Omental fat pad (tissue), 4 donors: ENCODE results near the gene PPP2R5D. TPM values are rescaled to one million over a fixed set of nuclear protein-coding genes. Genes with fewer than 3 reads are reported as not detected.
"Not testable (repeated sequence)": the region's sequence is repeated elsewhere in the genome, so short reads cannot be mapped to it uniquely, and the experiment has no call there.

Experiments
- ATAC-seq: fragments of 150-250 bp; one replicate; pipeline ENCODE4 v1.9.1; 2016; ENCODE audit warnings: mild to moderate bottlenecking, moderate library complexity; ENCODE audit not compliant: low FRiP score
- DNase-seq: peaks from one replicate; pipeline ENCODE4 v3.0.0-alpha.2; 2019; ENCODE audit warnings: low spot score
- CTCF ChIP-seq, 3 donors: fragments of 450-650 bp; IDR thresholded peaks; one replicate each; pipeline ENCODE4 v1.5.1; 2016 to 2017; ENCODE audit warnings: antibody characterized with exemption in 3 of 3, mild to moderate bottlenecking in 3 of 3, moderate library complexity in 2 of 3
- total RNA-seq, 4 donors: library from RNA; depleted of rRNA; stranded (reverse); fragments of >200 nt; gene quantifications; one replicate each; pipeline ENCODE4 v1.1.0, GENCODE V29; 2016

Gene PPP2R5D
- total RNA-seq, 4 donors from 2014 or later, result 18.0 to 41.5 (median 37.4) TPM

GRCh38 chr6:42993445-42993844 is 9.1 kb downstream of the PPP2R5D start:
- no peak for DNase-seq
- no peak for ATAC-seq
- no peak for TF ChIP-seq CTCF (IDR thresholded peaks at IDR 0.05)

- TF ChIP-seq CTCF (IDR thresholded peaks at IDR 0.05), result no peak
- DNase-seq, result no peak
- ATAC-seq, result no peak
Measured at GRCh38 chr6:42996513-42996912, 12.1 kb downstream of the PPP2R5D start.

GRCh38 chr6:42998205-42998604 is 13.8 kb downstream of the PPP2R5D start:
- DNase-seq, ATAC-seq: not testable (repeated sequence)

GRCh38 chr6:43001843-43002242 is 17.5 kb downstream of the PPP2R5D start:
- TF ChIP-seq CTCF (IDR thresholded peaks at IDR 0.05), result no peak
- no peak for DNase-seq
- ATAC-seq, result no peak

- no peak for ATAC-seq
- DNase-seq, result no peak
- TF ChIP-seq CTCF (IDR thresholded peaks at IDR 0.05), result no peak
Measured at GRCh38 chr6:43005844-43006243, 21.5 kb downstream of the PPP2R5D start.

- ATAC-seq, result no peak
- TF ChIP-seq CTCF (IDR thresholded peaks at IDR 0.05), result no peak
- DNase-seq, result no peak
Measured at GRCh38 chr6:43006251-43006650, 21.9 kb downstream of the PPP2R5D start.

GRCh38 chr6:43007126-43007525 is 22.8 kb downstream of the PPP2R5D start:
- no peak for DNase-seq
- ATAC-seq, result no peak
- no peak for TF ChIP-seq CTCF (IDR thresholded peaks at IDR 0.05)

GRCh38 chr6:43009124-43009523 is 24.8 kb downstream of the PPP2R5D start:
- no peak for ATAC-seq
- no peak for DNase-seq
- TF ChIP-seq CTCF (IDR thresholded peaks at IDR 0.05), result no peak
